ENCODE results near the gene BANK1.

Gene BANK1

GRCh38 chr4:101911616-101912015, 121.1 kb downstream of the BANK1 start (continued):
- TF ChIP-seq POU6F1 (CRISPR knock-in tag; IDR thresholded peaks at IDR 0.05; ENCODE audit: borderline replicate concordance, low read depth) (no peak), ZNF565 (CRISPR knock-in tag; conservative IDR thresholded peaks at IDR 0.05; ENCODE audit: low read depth) (no peak), ZNF8 (CRISPR knock-in tag; IDR thresholded peaks at IDR 0.05) (no peak)
- TF ChIP-seq, protein P1, sequence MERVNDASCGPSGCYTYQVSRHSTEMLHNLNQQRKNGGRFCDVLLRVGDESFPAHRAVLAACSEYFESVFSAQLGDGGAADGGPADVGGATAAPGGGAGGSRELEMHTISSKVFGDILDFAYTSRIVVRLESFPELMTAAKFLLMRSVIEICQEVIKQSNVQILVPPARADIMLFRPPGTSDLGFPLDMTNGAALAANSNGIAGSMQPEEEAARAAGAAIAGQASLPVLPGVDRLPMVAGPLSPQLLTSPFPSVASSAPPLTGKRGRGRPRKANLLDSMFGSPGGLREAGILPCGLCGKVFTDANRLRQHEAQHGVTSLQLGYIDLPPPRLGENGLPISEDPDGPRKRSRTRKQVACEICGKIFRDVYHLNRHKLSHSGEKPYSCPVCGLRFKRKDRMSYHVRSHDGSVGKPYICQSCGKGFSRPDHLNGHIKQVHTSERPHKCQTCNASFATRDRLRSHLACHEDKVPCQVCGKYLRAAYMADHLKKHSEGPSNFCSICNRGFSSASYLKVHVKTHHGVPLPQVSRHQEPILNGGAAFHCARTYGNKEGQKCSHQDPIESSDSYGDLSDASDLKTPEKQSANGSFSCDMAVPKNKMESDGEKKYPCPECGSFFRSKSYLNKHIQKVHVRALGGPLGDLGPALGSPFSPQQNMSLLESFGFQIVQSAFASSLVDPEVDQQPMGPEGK (CRISPR knock-in tag; IDR thresholded peaks at IDR 0.05; ENCODE audit: borderline replicate concordance), result no peak

GRCh38 chr4:101914761-101915160, 124.2 kb downstream of the BANK1 start:
- TF ChIP-seq, protein P2, sequence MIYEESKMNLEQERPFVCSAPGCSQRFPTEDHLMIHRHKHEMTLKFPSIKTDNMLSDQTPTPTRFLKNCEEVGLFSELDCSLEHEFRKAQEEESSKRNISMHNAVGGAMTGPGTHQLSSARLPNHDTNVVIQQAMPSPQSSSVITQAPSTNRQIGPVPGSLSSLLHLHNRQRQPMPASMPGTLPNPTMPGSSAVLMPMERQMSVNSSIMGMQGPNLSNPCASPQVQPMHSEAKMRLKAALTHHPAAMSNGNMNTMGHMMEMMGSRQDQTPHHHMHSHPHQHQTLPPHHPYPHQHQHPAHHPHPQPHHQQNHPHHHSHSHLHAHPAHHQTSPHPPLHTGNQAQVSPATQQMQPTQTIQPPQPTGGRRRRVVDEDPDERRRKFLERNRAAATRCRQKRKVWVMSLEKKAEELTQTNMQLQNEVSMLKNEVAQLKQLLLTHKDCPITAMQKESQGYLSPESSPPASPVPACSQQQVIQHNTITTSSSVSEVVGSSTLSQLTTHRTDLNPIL (CRISPR knock-in tag; IDR thresholded peaks at IDR 0.05; ENCODE audit: low read depth), result no peak
- no peak for TF ChIP-seq OSR1 (CRISPR knock-in tag; IDR thresholded peaks at IDR 0.05)
- no peak for TF ChIP-seq ISL1 (CRISPR knock-in tag; IDR thresholded peaks at IDR 0.05)
- TF ChIP-seq ZNF8 (CRISPR knock-in tag; IDR thresholded peaks at IDR 0.05), result no peak
- no peak for TF ChIP-seq ZFP30 (CRISPR knock-in tag; IDR thresholded peaks at IDR 0.05)
- TF ChIP-seq ZNF565 (CRISPR knock-in tag; conservative IDR thresholded peaks at IDR 0.05; ENCODE audit: low read depth), result no peak
- no peak for TF ChIP-seq TCF4 (CRISPR knock-in tag; IDR thresholded peaks at IDR 0.05; ENCODE audit: borderline replicate concordance)
- ATAC-seq, result no peak

GRCh38 chr4:101919373-101919977, 128.9 kb downstream of the BANK1 start:
- no peak for ATAC-seq
- TF ChIP-seq ZC3H10 (CRISPR knock-in tag; IDR thresholded peaks at IDR 0.05) (no peak), ZNF8 (CRISPR knock-in tag; IDR thresholded peaks at IDR 0.05) (no peak), ZNF565 (CRISPR knock-in tag; conservative IDR thresholded peaks at IDR 0.05; ENCODE audit: low read depth) (no peak), BACH2 (CRISPR knock-in tag; IDR thresholded peaks at IDR 0.05; ENCODE audit: borderline replicate concordance) (no peak), ARNTL (CRISPR knock-in tag; IDR thresholded peaks at IDR 0.05; ENCODE audit: borderline replicate concordance, low read depth) (no peak), ZFP3 (CRISPR knock-in tag; IDR thresholded peaks at IDR 0.05) (no peak), OSR1 (CRISPR knock-in tag; IDR thresholded peaks at IDR 0.05) (no peak), CSDC2 (CRISPR knock-in tag; IDR thresholded peaks at IDR 0.05) (no peak), CSRNP3 (CRISPR knock-in tag; IDR thresholded peaks at IDR 0.05) (no peak), ISL1 (CRISPR knock-in tag; IDR thresholded peaks at IDR 0.05) (no peak), PPARA (CRISPR knock-in tag; IDR thresholded peaks at IDR 0.05; ENCODE audit: borderline replicate concordance) (no peak), ZFP30 (CRISPR knock-in tag; IDR thresholded peaks at IDR 0.05) (no peak)

GRCh38 chr4:101921370-101921769, 130.8 kb downstream of the BANK1 start:
- no peak for ATAC-seq
- no peak for TF ChIP-seq OSR1 (CRISPR knock-in tag; IDR thresholded peaks at IDR 0.05)
- TF ChIP-seq, protein P2 (CRISPR knock-in tag; IDR thresholded peaks at IDR 0.05; ENCODE audit: low read depth), result no peak
- TF ChIP-seq RARB (CRISPR knock-in tag; IDR thresholded peaks at IDR 0.05), result no peak
- no peak for TF ChIP-seq CSRNP3 (CRISPR knock-in tag; IDR thresholded peaks at IDR 0.05)
- TF ChIP-seq ZNF70 (CRISPR knock-in tag; IDR thresholded peaks at IDR 0.05), result no peak
- TF ChIP-seq BACH2 (CRISPR knock-in tag; IDR thresholded peaks at IDR 0.05; ENCODE audit: borderline replicate concordance), result no peak
- TF ChIP-seq, protein P1 (CRISPR knock-in tag; IDR thresholded peaks at IDR 0.05; ENCODE audit: borderline replicate concordance), result no peak
- TF ChIP-seq CSDC2 (CRISPR knock-in tag; IDR thresholded peaks at IDR 0.05), result no peak
- no peak for TF ChIP-seq ZNF565 (CRISPR knock-in tag; conservative IDR thresholded peaks at IDR 0.05; ENCODE audit: low read depth)
- no peak for TF ChIP-seq POU6F1 (CRISPR knock-in tag; IDR thresholded peaks at IDR 0.05; ENCODE audit: borderline replicate concordance, low read depth)
- TF ChIP-seq ZC3H10 (CRISPR knock-in tag; IDR thresholded peaks at IDR 0.05), result no peak
- no peak for TF ChIP-seq ZFP3 (CRISPR knock-in tag; IDR thresholded peaks at IDR 0.05)
- no peak for TF ChIP-seq SNAI2 (CRISPR knock-in tag; IDR thresholded peaks at IDR 0.05)
- TF ChIP-seq ISL1 (CRISPR knock-in tag; IDR thresholded peaks at IDR 0.05), result no peak
- TF ChIP-seq TOX (CRISPR knock-in tag; IDR thresholded peaks at IDR 0.05; ENCODE audit: borderline replicate concordance), result no peak
- TF ChIP-seq TCF4 (CRISPR knock-in tag; IDR thresholded peaks at IDR 0.05; ENCODE audit: borderline replicate concordance), result no peak
